GM21390 (cell line): ENCODE results near the gene SRGAP1.
"Not testable (repeated sequence)": the region's sequence is repeated elsewhere in the genome, so short reads cannot be mapped to it uniquely, and the experiment has no call there.

ENCODE experiments used
- ATAC-seq: cut with Tn5 transposase; IDR thresholded peaks from one replicate; pipeline ENCODE4 v1.9.1; 2021; ENCODE audit not compliant: unreplicated experiment

The SRGAP1 gene

DNA sequence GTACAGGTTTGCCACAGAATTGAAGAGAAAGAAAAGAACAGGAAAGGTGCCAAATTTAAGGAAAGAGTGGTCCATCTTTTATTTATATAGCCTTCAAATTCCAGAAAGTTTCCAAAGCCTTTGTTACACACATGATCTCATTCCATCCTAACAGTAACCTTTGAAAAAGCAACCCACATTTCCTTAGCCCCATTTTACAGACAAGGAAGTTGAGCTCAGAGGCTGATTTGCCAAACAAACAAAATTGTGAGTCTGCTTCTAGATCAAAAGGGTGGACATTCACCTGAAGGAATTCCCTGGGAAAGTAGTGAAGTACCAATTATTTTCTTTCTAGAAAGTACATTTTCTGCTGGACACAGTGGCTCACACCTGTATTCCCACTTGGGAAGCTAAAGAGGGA, 345.6 kb downstream of the SRGAP1 start:
- no peak for ATAC-seq

DNA sequence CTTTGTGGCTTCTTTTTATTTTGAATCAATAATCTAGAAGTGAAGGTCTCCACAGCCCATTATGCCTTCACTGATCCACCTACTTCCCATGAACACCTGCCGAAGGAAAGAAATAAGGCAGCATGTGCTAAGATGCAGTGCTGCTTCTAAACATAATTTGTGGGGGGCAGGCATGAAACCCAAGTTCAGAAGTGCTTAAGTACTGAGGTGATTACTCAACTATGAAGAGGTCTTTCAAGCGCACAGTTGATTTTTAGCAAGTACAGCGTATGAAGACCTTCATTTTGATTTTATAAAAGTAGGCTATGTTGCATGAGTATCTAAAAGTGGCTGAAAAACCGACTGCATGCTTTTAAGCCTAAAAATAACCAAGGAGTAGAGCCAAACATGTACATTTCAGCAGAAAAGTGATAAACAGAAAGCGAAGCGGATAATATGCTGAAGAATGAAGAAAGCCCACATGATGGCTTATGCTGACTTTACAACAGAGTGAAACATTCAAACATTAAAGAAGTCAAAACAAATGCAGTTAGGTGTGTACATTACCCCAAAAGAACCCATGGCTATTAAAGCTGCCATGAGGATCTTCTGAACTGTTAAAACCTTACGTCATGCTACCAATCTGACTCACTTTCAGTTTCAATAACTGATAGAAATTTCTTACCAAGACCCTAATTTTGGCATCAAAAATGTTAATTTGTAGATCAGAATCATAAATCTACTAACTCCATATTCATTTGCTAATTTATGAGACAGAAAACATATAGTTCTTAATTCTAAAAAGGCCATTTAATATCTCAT, 348.3 kb downstream of the SRGAP1 start:
- peak; percentile 91 for ATAC-seq

DNA sequence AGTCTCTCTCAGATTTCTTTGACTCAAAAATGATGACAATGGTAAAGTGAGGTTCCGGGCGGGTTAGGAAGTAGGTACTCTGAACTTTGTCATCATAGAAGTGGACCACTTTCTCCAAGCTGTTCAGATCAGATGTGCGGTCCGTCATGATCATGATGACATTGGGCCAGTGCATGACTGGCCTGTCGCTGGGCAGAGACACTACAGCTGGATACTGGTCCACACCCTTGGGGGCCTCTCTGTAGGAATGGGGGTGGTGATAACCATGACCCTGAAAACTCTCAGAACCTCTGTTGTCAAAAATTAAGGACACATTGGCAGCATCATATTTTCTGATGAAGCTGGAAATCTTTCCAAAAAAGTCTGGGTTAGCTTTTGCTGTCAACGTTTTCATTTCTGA, 349.4 kb downstream of the SRGAP1 start:
- no peak for ATAC-seq

DNA sequence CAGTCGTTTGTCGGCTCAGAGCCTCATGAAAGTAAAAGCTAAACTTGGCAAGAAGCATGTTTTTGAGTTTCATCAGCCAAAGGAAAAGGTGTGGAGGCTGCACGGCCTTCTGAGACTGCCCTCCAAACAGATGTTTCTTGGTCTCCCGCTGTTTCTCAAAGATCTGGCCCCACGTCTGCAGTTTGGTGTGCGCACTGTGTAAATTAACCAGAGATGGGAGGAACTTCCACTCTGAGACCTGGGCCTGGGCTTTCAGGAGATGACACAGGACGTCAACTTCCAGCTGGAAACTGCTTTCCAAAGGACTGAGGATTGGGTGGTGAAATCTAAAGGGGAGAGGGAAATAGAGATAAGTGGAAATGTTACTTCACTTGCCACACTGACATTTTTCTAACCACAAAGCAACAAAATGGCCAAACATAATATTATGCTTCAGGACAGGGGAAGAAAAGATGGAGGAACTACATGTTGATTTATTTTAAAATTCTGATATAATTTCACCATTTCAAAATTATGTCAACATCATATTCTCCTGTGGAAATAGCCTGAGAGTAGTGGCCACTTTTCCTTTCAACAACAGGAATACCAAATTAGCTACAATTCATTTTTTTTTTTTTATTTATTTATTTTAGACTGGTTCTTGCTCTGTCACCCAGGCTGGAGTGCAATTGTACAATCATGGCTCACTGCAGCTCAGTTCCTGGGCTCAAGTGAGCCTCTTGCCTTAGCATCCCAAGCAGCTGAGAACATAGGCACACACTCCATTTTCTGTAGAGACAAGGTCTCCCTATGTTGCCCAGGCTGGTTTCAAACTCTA, 350.0 kb downstream of the SRGAP1 start:
- no peak for ATAC-seq

DNA sequence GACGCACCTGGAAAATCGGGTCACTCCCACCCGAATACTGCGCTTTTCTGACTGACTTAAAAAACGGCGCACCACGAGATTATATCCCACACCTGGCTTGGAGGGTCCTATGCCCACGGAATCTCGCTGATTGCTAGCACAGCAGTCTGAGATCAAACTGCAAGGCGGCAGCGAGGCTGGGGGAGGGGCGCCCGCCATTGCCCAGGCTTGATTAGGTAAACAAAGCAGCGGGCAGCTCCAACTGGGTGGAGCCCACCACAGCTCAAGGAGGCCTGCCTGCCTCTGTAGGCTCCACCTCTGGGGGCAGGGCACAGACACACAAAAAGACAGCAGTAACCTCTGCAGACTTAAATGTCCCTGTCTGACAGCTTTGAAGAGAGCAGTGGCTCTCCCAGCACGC, 351.3 kb downstream of the SRGAP1 start:
- not testable (repeated sequence) for ATAC-seq

DNA sequence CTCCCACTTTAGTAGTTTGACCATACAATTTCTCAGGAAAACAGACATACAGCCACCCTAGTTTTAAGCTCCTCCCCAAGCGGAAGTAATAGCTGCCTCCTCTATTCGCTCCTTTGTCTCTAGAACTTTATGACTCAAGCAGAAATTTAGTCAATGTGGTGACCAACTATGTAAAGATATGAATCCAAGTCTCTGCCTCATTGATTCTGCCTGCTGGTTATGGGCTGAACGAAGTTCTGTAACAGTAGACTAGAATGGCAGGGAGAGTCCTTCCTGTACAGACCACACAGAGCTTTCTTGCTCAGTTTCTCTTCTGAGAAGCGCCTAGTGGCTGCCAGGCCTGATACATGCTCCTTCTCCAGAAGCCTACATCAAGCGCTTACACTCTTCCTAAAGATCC, 358.5 kb downstream of the SRGAP1 start:
- no peak for ATAC-seq

DNA sequence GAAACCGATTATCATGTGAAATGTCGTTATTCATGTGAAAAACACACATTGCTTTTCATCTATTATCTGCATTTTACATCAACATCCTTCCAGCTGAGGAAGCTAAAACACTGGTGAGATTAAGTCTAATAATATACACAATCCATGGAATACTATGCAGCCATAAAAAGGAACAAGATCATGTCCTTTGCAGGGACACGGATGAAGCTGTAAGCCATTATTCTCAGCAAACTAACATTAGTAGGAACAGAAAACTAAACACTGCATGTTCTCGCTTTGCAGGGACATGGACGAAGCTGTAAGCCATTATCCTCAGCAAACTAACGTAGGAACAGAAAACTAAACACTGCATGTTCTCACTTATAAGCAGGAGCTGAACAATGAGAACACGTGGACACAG, 359.3 kb downstream of the SRGAP1 start:
- no peak for ATAC-seq

DNA sequence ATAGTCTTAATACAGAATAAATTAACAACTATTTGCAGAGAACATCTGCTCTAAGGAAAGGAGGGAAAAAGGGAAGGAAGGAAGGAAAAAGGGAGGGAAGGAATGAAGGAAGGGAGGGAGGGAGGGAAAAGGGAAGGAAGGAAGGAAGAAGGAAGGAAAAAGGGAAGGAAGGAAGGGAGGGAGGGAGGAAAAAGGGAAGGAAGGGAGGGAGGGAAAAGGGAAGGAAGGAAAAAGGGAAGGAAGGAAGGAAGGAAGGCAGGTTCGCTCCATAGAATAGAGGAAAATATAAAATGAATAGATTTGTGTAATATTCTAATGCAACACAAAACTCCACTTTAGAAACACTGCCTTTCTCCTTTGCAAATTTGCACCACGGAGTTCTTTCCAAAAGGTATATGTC, 361.0 kb downstream of the SRGAP1 start:
- no peak for ATAC-seq

DNA sequence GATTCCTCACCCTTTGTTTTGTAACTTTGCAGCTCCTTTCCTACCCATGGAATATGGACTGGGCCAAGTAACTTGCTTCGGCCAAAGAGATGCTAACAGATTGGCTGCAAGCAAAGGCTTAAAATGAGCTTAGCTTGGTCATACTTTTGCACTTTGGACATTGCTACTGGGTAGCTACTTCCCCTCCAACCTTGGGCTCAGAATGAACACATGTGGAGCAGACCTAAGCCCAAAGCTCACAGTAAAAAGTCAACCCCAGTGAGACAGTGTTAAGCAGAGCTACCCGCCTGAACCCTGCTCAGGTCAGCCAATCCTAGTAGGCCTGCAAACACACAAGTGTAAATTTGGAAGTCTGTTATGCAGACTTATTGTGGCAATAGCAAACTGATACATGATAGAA, 363.0 kb downstream of the SRGAP1 start:
- no peak for ATAC-seq
